HG02852 (cell line): ENCODE measurements around the gene EMP2.
A peak's percentile ranks its signal among the peaks of the same experiment; 100 is the strongest.
"Not testable (repeated sequence)": the region's sequence is repeated elsewhere in the genome, so short reads cannot be mapped to it uniquely, and the experiment has no call there.

ENCODE experiments used
- ATAC-seq: cut with Tn5 transposase; IDR thresholded peaks from one replicate; pipeline ENCODE4 v1.9.1; 2021; ENCODE audit warnings: mild to moderate bottlenecking, moderate library complexity; ENCODE audit not compliant: unreplicated experiment

The EMP2 gene

GRCh38 chr16:10552998-10553491, 27.4 kb downstream of the EMP2 start:
- ATAC-seq, result peak; percentile 97

GRCh38 chr16:10552281-10552680, 28.1 kb downstream of the EMP2 start:
- ATAC-seq, result no peak

DNA sequence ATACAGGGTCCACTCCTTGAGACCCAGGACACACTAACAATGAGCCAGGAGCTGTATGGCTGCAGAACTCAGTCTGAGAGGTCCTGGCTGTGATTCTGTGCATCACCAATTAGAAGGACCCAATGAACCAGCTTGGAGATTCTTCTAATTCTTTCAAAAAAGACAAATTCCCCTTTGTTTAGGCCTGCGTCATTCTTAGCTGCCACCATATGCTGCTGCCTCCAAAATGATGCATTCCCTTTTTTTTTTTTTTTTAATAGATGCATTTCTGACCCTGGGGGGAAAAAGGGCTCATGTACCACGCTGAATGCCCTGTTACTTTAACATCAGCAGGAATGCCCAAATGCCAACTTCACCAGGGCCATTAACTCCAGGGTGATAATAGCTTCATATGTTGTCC, 28.5 kb downstream of the EMP2 start:
- ATAC-seq, result no peak

GRCh38 chr16:10548404-10548803, 32.0 kb downstream of the EMP2 start:
- no peak for ATAC-seq

DNA sequence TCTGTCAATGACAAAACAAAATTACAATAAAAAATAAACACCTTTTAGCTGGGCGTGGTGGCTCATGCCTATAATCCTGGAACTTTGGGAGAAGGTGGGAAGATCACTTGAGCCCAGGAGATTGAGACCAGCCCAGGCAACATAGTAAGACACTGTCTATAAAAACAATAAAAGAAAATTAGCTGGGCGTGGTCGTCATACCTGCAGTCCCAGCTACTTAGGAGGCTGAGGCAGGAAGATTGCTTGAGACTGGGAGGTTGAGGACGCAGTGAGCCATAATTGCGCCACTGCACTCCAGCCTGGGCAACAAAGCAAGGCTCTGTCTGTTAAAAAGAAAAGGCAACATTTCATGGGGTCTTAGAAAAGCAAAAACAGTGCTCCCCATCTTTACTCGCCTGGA, 32.7 kb downstream of the EMP2 start:
- ATAC-seq, result no peak

- ATAC-seq, result no peak
Observed at GRCh38 chr16:10543231-10543977, 37.0 kb downstream of the EMP2 start.

- no peak for ATAC-seq
Observed at GRCh38 chr16:10541366-10541765, 39.0 kb downstream of the EMP2 start.

- no peak for ATAC-seq
Observed at GRCh38 chr16:10539793-10540192, 40.6 kb downstream of the EMP2 start.

GRCh38 chr16:10539236-10539635, 41.2 kb downstream of the EMP2 start:
- ATAC-seq, result no peak

GRCh38 chr16:10538583-10538982, 41.8 kb downstream of the EMP2 start:
- no peak for ATAC-seq

GRCh38 chr16:10537946-10538345, 42.5 kb downstream of the EMP2 start:
- ATAC-seq, result no peak

- no peak for ATAC-seq
Observed at GRCh38 chr16:10536814-10537389, 43.5 kb downstream of the EMP2 start.

DNA sequence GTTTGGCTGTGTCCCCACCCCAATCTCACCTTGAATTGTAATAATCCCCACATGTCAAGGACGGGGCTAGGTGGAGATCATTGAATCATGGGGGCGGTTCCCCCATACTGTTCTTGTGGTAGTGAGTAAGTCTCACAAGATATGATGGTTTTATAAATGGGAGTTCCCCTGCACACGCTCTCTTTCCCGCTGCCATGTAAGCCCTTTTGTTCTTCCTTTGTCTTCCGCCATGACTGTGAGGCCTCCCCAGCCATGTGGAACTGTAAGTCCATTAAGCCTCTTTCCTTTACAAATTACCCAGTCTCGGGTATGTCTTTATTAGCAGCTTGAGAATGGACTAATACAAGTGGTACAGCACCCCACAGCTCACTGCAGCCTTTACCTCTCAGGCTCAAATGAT, 44.1 kb downstream of the EMP2 start:
- ATAC-seq, result not testable (repeated sequence)

DNA sequence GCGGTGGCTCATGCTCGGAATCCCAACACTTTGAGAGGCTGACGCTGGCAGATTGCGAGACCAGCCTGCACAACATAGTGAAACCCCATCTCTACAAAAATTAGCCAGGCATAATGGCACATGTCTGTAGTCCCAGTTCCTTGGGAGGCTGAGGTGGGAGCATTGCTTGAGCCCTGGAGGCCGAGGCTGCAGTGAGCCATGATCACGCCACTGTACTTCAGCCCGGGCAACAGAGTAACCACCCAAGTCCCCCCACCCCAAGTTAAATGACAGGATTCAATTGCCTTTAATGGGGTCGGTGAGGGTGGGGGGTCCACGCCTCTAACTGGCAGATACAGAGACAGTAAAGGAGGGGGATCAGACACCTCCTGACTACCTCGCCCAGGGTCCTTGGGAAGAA, 44.9 kb downstream of the EMP2 start:
- no peak for ATAC-seq

DNA sequence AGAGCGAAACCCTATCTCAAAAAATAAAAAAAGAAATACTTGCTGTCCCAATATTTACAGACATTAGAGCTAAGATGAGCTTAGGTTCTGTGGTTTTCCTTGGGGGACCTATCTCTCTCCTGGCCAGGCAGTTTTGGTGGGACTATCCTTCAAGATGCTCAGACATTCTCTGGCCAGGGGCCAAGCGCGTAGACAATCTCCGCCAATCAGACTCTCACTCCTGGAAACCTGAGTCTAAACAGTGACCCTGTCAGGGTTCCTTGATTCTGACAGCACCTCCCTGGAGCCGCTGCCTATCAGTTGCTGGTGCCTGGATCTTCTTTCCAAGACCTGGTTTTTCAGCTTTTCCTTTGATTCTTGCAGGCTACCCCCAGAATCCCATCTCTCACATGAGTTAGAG, 45.6 kb downstream of the EMP2 start:
- no peak for ATAC-seq

DNA sequence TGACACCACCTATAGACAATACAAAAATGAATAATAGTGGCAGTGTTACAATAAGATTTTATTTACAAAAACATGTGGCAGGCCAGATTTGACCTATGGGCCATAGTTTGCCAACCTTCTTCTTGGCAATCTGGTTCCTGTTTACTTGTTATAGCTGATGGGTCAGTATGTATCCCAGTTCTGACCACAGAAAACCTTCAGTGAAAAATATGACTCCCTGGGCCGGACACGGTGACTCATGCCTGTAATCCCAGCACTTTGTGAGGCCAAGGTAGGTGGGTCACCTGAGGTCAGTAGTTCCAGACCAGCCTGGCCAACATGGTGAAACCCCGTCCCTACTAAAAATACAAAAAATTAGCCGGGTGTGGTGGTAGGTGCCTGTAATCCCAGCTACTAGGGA, 46.8 kb downstream of the EMP2 start:
- ATAC-seq, result not testable (repeated sequence)

DNA sequence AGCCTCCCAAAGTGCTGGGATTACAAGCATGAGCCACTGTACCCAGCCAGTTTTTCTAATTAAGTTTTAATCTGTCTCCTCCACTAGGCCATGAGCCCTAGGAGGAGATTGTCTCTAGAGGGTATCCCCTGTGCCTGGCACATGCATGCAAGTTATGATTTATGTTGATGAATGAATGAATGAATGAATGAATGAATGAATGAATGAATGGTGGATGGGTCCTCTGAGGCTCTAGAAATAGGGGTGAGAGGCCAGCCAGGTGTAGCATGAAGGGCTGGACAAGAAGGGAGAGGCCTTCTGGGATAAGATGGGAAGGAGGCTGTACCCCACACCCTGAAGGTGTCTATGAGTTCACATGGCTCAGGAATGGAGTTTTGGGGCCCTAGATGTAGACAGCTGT, 48.8 kb downstream of the EMP2 start:
- ATAC-seq, result no peak

DNA sequence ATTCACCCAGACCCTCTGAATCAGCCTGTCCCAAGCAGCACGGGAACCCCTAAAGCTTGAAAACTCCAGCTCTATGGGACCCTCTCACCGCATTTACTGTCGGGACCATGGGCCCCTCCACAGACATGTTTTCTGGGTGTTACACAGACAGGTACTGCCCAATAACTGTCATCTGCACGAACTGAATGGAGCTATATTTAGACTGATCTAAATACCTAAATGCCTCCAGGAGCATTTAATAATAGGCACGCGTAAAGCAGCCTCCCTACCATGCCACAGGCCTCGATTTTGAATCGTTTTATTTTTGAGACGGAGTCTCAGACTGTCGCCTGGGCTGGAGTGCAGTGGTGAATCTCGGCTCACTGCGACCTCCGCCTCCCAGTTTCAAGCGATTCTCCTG, 49.7 kb downstream of the EMP2 start:
- no peak for ATAC-seq

GRCh38 chr16:10529895-10530669, 50.3 kb downstream of the EMP2 start:
- ATAC-seq, result no peak

DNA sequence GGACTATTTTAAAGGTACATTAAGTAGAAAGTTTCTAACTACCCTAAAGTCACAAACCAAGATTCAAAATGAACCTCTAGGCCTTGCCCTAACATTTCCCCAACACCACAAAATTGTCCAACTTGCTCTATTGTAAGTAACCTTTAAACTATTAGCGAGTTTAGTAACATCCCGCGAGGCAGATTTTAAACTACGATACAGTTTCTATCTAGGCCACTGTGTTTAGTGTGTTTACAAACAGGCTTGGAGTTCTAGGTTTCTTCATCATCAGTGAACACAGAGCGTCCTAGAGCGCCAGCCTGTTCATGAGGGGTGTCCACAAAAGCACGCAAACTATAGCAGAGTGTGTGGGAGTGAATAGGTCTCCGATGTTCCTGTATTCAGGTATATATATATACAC, 51.8 kb downstream of the EMP2 start:
- no peak for ATAC-seq

DNA sequence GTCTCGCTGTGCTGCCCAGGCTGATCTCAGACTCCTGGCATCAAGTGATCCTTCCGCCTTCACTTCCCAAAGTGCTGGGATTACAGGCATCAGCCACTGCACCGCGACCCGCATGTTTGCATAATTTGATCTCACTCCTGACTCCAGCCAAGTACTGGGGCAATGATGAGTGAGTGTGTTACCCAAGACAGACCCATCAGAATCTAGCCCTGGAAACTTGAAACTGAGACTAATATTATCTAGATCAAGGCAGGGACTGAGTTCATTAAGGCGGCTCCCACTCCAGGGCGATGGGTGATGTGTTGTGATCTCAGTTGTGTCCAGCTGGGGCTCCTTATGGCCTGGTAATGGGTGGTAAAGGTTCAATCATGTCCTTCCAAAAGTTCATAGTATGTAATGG, 53.4 kb downstream of the EMP2 start:
- ATAC-seq, result no peak
